ENCODE data around the gene ACTR3. TPM values are rescaled to one million over a fixed set of nuclear protein-coding genes. Genes with fewer than 3 reads are reported as not detected.
"Not testable (repeated sequence)": the region's sequence is repeated elsewhere in the genome, so short reads cannot be mapped to it uniquely, and the experiment has no call there.

The ACTR3 gene
- 686 and 691 TPM in 2 replicates for total RNA-seq

DNA sequence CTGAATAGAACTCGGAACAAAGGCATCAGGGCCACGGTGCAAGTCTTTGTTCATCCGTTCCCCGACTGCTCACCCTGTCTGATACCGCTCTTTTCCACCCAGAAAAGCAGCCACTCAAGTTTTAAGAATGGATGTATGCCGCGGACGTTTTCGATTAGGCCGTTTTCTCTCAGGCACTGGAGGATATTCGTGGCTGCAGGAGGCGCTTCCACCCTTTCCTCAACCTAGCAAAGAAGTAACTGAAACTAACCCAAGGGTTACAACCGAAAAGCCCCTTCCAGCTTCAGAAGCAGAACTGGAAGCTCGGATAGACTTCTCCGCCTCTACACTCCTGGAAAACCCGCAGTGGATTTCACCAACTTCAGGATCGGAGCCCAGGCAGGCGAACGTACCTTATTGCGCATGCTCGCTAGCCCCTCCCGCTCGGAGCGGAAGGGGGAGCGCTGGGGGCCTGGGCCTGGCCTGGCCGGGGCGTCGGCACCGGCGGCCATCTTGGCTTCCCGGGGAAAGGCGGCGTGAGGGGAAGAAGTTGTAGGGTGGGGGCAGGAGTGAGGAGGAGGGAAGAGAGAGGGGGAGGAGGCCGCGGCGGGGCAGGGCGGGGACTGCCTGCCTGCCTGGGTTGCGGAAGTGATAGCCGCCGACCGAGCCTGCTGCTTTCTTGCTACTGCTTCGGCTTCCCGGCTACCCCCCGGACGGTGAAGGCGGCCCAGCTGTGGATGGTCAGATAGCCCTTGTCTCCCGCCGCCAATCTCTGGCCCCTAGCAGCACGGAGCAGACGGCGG is at the start of gene ACTR3:
TSS of gene ACTR3 (plus strand) at position 619 of the 782 bp plus-strand sequence. CDS start 191 bp downstream, outside the sequence.
- intact Hi-C loops (cut with micrococcal nuclease): loop anchor here (1.0 to 10.0 kb wide), 8 partner anchors 13 to 1345 kb away; partner anchors contain the start of genes POLR1B and SLC35F5

DNA sequence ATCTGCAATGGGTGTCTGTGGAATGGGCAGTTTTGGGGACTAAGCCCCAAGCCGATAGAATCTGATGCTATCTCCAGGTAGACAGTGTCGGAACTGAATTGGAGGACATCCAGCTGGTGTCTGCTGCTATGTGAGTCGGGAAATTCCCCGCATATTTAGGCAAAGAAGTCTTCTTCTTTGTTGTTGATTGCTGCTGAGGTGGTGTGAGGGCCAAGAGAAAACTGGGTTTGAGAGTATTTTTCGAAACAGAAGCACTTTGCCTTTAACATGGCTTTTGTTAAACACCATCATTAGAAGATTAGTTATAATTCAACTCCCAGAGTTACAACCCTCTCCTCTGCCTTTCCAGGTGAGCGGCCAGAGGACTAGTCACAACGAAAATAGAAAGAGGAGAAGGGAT is 49.4 kb upstream of the ACTR3 start:
- intact Hi-C loops (cut with micrococcal nuclease): no loop called here

DNA sequence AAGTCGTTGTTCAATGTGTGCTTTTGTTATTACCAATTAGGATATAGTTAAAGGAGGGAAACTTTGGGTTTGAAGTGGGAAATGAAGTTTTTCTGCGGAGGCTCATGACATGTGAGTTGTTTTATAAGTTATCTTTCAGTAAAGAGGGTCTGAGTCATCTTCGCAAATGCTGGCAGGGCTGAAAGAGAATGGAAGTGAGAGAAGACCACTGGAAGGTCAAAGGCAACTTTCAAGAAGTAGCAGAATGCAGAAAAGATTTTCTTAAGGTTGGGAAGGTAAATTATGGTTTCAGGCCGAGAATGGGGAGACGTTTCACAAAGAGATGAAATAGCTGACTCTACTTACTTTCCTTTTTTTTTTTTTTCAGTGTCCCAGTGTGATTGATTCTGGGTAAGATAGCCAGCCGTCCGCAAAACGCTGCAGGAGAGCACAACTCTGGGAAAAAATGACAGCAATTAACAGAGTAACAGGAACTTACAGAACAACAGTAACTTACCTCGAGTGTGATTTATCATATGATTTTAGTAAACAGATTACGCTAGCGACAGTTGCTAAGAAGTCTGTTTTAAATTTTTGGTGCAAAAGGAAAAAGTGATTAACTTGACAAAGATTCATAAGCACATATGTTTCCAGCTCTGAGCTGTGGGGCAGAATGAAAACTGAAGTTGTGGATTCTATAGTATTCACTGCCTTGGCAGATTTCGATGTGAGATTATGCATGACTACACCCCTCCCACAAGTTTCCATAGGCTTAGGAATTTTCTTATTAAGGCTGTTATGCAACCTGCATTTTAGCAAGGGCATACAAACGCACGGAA is 46.8 kb upstream of the ACTR3 start:
- intact Hi-C loops (cut with micrococcal nuclease): no loop called here

DNA sequence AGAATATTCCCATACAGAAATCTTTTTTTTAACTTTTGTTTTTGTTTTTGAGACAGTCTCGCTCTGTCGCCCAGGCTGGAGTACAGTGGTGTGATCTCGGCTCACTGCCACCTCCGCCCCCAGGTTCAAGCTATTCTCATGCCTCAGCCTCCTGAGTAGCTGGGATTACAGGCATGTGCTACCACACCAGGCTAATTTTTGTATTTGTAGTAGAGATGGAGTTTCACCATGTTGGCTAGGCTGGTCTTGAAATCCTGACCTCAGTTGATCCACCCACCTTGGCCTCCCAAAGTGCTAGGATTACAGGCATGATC is 46.2 kb upstream of the ACTR3 start:
- intact Hi-C loops (cut with micrococcal nuclease): not testable (repeated sequence)

DNA sequence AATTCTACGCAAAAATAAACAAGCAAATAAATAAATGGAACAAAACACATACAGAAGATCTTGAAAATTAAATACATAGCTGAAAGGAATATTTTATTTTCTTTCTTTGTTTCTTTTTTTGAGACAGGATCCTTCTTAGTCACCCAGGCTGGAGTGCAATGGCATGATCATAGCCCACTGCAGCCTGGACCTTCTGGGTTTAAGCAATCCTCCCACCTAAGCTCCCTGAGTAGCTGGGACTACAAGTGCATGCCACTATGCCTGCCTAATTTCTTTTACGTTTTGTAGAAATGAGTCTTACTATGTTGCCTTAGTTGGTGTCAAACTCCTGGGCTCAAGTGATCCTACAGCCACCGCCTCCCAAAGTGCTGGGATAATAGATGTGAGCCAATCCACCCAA is 44.6 kb upstream of the ACTR3 start:
- intact Hi-C loops (cut with micrococcal nuclease): no loop called here

DNA sequence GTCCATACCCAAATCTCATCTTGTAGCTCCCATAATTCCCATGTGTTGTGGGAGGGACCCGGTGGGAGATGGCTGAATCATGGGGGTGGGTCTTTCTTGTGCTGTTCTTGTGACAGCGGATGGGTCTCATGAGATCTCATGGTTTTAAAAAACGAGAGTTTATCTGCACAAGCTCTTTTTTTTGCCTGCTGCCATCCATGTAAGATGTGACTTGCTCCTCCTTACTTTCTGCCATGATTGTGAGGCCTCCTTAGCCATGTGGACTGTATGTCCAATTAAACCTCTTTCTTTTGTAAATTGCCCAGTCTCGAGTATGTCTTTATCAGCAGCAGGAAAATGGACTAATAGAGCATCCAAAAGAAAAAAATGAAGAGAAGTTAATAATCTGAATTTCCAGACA is 44.1 kb upstream of the ACTR3 start:
- intact Hi-C loops (cut with micrococcal nuclease): not testable (repeated sequence)

DNA sequence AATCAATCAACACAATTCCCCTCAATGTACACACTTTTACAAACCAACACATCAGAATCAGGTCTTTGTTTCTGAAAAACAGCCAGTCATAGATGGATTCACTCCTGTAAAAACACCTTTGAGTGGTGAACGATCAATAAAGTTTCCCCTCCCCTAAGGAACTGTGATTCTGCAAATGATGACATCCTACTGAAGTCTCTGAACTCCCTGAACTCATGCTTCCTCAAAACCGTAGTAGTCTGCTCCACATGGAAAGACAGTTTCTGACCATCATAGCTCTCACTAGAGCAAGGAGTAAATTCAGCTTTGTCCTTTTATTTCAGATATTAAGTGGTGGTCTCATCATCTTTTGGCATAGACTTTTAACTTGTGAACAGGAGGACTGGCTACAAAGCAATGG is 43.5 kb upstream of the ACTR3 start:
- intact Hi-C loops (cut with micrococcal nuclease): no loop called here

DNA sequence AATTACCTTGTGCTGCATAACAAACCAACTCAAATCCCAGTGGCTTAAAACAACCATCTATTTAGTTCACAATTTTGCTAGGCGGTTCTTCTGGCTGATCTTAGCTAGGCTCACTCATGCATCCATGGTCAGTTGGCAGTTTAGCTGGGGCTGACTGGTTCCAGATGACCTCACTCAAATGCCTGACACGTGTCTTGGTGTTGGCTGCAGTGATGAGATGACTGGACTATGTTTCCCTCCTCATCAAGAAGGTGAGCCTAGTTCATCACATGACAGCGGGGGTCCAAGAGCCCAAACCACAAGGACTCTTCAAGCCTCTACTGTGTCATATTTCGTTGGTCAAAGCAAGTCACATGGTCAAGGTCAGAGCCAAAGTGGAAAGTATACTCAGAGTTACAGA is 42.7 kb upstream of the ACTR3 start:
- intact Hi-C loops (cut with micrococcal nuclease): no loop called here

DNA sequence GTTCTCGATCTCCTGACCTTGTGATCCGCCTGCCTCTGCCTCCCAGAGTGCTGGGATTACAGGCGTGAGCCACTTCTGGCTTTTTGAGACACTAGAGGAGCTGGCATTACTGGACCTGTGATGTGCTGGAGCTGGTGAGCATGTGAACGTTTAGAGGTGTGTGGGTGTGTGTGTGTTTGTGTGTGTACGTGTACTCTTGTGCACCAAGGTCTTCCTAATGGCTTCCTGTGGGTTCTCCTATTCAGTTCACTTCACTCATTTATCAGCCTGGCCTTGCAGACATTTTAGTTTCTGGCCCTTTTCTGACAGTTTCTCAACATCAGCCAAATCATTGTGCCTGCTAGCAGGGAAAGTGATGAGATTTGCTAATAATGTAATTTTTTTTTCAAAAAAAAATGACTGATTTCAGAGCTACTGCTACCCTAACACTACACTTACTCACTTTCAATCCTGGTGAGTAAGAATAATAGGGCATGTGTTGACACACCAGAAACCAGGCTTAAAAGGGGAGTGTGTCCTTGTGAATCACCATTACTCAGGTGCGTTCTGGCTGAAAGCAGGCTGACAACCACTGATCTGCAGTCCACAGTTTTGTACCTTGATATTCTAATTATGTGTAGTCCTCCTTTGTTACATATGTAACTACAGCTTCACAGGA is 41.0 kb upstream of the ACTR3 start:
- intact Hi-C loops (cut with micrococcal nuclease): no loop called here

DNA sequence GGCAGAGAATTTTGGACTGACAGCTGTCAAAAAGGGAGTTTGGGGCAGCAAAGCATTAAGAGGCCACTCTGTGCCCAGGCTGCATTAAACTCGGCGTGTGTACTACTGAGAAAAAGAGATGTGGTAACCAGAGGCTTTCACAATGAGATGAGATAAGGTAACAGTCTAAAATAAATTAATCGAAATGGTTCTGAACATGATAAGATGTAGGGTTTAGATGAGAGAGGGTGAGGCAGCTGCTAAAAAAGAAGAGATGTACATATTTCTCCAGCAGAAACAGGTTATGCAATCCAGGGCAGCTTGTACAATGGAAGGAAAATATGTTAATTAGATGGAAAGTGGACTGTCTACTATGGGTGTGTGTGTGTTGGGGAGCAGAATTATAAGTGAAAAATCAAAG is 39.2 kb upstream of the ACTR3 start:
- intact Hi-C loops (cut with micrococcal nuclease): no loop called here

DNA sequence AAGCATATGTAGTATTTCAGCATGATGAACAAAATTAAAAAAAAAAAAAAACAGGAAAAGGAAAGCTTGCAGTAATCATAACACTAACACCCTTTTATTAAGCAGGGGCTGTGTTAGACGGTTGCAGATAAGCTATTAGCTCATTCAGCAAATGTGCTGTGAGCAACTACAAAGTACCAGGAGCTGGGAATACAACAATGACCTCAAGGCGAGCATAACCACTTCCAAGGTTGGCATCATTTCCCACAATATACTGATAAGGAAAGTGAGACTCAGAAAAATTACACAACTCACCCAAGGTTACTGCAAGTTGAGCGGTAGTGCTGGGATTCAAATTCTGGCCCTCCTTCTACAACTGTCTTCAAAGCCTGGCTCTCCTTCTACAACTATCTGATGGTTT is 38.2 kb upstream of the ACTR3 start:
- intact Hi-C loops (cut with micrococcal nuclease): no loop called here

DNA sequence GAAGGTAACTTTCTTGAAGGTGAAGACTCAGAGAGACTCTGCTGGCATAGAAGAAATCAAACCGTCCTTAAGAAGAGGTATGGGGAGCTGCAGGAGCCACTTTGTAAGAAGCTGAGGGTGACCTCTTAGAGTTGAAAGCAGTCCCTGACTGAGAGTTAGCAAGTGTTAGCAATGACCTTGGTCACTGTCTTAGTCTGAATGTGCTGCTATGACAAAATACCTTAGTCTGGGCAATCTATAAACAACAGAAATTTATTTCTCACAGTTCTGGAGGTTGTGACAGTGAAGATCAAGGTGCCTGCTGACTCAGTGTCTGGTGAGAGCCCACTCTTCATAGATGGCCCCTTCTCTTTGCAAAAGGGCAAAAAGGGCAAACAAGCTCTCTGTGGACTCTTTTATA is 35.7 kb upstream of the ACTR3 start:
- intact Hi-C loops (cut with micrococcal nuclease): no loop called here

DNA sequence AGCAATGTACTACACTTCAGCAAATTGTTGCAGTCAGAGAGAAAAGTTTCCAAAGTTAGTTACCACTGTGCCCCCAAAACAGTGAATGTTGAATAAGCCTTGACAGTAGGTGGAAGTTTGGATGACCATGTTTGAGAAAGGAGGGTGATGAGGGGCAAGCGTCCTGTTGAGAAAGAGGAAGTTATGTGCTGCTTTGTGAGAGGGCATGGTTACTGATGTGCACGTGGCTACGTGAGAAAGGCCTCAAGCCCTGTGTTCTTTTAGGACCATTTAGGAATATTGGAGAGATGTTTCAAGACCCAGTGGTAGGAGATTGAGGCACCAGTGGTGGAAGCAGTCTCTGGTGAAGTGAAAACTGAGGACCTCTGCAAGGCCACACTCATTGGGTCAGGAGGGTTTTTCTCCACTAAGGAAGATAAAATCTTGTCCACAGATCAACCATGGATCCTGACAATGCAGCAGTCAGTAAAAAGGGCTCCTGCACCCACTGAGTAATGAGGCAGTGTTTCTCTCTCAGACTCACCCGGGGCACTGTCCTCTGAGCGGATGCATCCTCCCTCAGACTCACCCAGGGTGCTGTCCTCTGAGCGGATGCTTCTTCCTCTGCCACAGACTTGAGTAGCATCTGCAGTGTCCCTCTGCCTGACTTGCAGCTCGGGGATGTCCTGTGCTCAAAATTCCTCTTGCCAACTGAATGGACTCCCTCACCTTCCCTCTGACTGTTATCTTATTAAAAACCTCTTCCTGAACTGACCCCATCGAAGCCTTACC is 34.7 kb upstream of the ACTR3 start:
- intact Hi-C loops (cut with micrococcal nuclease): no loop called here

DNA sequence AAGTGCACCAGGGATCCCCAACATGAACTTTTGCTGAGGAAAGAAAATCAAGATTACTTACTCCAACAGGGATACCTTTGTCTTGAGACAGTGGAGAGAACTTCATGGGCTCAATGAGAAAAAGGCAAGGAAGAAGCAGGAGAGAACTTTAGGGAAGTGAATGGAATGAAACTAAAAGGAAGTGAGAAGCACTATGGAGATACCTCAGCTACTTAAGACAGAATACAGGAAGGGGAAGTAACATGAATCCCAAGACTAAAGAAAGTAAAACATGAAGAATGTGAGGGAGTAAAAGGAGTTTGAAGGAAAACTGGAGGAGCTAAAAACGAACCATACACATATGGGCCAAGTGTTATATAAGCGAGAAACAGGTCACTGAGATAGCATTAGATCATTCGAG is 32.4 kb upstream of the ACTR3 start:
- intact Hi-C loops (cut with micrococcal nuclease): no loop called here

DNA sequence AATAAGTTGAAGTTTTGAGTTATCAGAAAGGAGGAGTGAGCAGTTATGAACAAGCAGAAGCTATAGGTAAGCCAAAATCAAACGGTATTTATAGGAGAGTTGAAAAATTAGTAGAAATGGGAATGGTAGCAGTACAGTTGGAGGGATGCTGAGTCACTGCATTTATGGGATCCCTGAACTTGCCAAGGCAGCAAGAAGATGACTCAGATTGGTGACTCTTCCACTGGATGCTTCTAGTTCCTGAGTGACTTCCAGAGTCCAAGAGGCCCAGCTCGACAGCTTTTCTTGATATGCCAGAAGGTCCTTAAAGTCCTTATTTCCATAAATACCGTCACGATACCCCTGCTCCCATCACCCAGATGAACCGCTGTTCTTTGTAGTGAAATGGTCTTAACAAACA is 31.1 kb upstream of the ACTR3 start:
- intact Hi-C loops (cut with micrococcal nuclease): no loop called here

DNA sequence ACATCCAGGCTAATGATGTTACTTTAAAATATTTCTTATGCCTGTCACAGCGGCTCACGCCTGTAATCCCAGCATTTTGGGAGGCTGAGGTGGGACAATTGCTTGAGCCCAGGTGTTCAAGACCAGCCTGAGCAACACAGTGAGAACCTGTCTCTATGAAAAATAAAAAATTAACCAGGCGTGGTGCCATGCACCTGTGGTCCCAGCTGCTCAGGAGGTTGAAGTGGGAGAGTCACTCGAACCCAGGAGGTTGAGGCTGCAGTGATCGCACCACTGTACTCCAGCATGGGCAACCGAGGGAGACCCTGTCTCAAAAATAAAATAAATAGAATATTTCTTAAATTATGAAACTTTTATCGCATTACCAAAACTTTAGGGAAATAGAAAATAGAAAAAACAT is 28.1 kb upstream of the ACTR3 start:
- intact Hi-C loops (cut with micrococcal nuclease): no loop called here

DNA sequence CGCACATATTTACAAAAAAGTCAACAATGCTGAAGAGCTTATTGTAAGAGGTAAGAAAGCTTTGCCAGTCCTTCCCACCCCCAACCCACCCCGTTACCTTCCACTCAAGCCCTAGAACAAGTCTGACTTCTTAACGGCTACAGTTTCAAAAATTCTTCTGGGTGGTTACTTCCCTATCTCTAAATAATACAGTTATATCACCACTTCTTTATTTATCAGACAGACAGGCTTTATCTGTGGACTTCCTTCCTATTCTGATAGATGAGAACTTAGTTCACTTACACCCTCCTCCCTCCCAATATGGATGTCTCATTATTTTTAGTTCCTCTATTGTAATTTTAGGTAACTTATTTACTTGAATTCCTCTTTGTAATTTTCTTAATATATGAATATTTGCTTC is 26.7 kb upstream of the ACTR3 start:
- intact Hi-C loops (cut with micrococcal nuclease): no loop called here

DNA sequence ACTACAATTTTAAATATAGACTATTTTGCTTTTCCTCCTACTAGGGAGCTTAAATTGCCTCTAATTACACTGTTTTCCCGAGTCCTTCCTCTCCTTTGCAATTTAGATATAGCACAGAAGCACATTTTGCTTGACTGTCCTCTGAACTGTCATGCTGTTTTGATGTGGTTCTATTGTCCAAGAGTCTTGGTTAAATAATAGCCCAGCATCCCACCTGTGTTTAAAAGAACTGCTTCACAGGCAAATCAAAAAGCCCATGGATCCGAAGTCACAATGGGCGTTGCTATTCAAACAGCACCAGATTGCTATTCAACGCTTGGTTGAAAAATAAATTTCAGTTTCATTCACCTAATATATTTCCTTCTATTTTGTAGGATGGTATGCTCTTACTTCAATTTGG is 22.3 kb upstream of the ACTR3 start:
- intact Hi-C loops (cut with micrococcal nuclease): no loop called here

DNA sequence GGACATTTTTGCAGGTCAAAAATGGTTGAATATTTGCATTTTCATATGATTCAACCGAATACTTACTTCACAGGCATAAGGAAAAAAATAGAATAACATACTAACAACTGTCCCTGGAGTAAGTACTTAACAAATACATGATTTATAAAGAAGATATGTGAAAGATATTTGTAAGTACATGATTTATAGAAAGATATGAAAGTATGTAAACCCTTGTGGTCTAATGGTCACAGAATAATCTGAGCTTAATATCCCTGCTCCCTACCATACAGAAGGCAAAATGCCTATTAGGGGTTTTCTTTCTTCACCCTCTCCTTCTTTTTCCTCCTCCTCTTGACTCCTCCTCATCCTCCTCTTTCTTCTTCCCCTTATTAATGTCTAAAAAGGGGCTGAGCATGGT is 20.6 kb upstream of the ACTR3 start:
- intact Hi-C loops (cut with micrococcal nuclease): no loop called here

DNA sequence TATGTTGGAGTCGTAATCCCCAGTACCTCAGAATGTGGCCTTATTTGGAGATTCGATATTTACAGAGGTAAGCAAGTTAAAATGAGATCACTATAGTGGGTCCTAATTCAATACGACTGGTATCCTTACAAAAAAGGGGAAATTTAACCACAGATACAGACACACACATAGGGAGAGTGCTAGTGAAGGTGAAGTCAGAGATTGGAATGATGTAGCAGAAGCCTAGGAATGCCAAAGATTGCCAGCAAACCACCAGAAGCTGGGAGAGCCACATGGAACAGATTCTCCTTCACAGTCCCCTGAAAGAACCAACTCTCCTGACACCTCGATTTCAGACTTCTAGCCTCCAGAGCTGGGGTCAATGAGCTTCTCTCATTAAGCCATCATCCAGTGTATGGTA is 17.7 kb upstream of the ACTR3 start:
- intact Hi-C loops (cut with micrococcal nuclease): no loop called here

DNA sequence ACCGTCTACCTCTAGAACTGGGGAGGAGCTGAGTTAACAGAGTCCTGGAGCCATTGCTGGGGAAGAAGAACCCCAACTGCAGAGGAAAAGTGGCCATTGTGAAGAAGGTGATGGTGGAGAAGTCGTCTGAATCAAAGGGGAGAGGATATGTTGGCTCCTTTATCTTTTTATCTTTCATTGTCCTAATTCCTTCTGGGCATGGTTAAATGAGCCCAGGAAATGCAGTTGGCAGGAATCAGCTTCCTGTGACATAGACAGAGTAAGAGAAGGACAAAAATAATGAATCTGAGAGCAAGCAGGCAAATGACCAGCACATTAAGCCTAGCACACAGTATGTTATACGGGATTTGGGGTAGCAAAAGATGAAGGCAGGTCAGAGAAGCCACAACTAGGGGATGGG is 16.0 kb upstream of the ACTR3 start:
- intact Hi-C loops (cut with micrococcal nuclease): no loop called here

DNA sequence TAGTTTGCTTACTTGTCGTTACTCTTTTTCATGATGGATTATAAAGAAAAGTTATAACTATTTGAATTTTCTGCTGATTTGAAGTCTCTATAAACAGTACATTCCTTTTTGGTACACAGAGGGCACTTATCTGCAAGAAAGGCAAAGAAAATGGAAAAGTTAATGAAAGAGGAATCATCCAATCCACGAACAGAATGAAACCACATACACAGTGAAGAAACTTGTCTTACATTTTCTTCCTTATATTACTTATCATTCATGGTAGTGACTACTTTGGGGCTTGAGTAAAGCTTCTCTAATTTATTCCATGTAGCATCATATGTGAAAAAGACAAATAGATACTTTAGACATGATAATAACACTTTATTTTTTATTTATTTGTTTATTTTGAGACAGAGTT is 14.8 kb upstream of the ACTR3 start:
- intact Hi-C loops (cut with micrococcal nuclease): loop anchor here (5.0 kb wide), 1 partner anchor 878 kb away; no protein-coding TSS in a partner anchor
